ENCODE data around the gene CDPF1. TPM values are rescaled to one million over a fixed set of nuclear protein-coding genes. Genes with fewer than 3 reads are reported as not detected.

The CDPF1 gene
- total RNA-seq, 1 experiment from 2014 or later, result 11.2 TPM

- Histone ChIP-seq H3K4me3 (ENCODE audit: low read depth in 2 of 2, low read length in 2 of 2) (no peak overlapping the region), H3K36me3 (ENCODE audit: control insufficient read depth, insufficient read depth, low read length) (no peaks in the 10 kb centered on the region), H3K4me1 (ENCODE audit: control insufficient read depth, insufficient read depth, low read length) (no peaks in the 10 kb centered on the region; the same call in 1 of the 2 replicates), H3K27me3 (ENCODE audit: control insufficient read depth, insufficient read depth, low read length) (no peaks in the 10 kb centered on the region), H3K27ac (ENCODE audit: low read length) (no peak overlapping the region), H3K9me3 (ENCODE audit: control insufficient read depth, insufficient read depth, low read depth, low read length) (no peaks in the 10 kb centered on the region)
- ChIA-PET CTCF (no interaction called here), POLR2A (interaction anchor here (0.6 kb wide), 1 partner anchor 88 kb away, joined by 3 read pairs; no protein-coding TSS in a partner anchor)
- DNase-seq (ENCODE audit: low read depth, low spot score), result no peak
- in situ Hi-C loops (cut with HindIII; ENCODE audit: low pct_unique_long_range_greater_than_20kb, low sequenced_read_pairs) (no loop called here), intact Hi-C loops (cut with micrococcal nuclease; ENCODE audit: unreplicated experiment) (no loop called here)
- no peak for ATAC-seq
- TF ChIP-seq CTCF (IDR thresholded peaks at IDR 0.05) (no peak), REST (IDR thresholded peaks at IDR 0.05; ENCODE audit: insufficient read depth in 1 of 2, low read depth in 2 of 2, low read length in 1 of 2) (no peak), SIN3A (IDR thresholded peaks at IDR 0.05; ENCODE audit: borderline replicate concordance, insufficient read depth, low read depth, low read length) (no peak), POLR2AphosphoS5 (IDR thresholded peaks at IDR 0.05; ENCODE audit: low read depth, low read length) (no peak), TCF7L2 (IDR thresholded peaks at IDR 0.05; ENCODE audit: low read depth, low read length) (no peak)
- no TSS peak for BruUV-seq (replicated peaks)
Measured at GRCh38 chr22:46245511-46245910, 4.6 kb downstream of the CDPF1 start.

GRCh38 chr22:46244771-46245170 is 5.3 kb downstream of the CDPF1 start:
- Histone ChIP-seq H3K27me3 (ENCODE audit: control insufficient read depth, insufficient read depth, low read length) (no peaks in the 10 kb centered on the region), H3K4me1 (ENCODE audit: control insufficient read depth, insufficient read depth, low read length) (no peaks in the 10 kb centered on the region; the same call in 1 of the 2 replicates), H3K4me3 (ENCODE audit: low read depth in 2 of 2, low read length in 2 of 2) (no peak overlapping the region), H3K27ac (ENCODE audit: low read length) (no peak overlapping the region), H3K36me3 (ENCODE audit: control insufficient read depth, insufficient read depth, low read length) (no peaks in the 10 kb centered on the region), H3K9me3 (ENCODE audit: control insufficient read depth, insufficient read depth, low read depth, low read length) (no peaks in the 10 kb centered on the region)
- TF ChIP-seq REST (IDR thresholded peaks at IDR 0.05; ENCODE audit: insufficient read depth in 1 of 2, low read depth in 2 of 2, low read length in 1 of 2), result no peak
- TF ChIP-seq CTCF (IDR thresholded peaks at IDR 0.05), result no peak
- no peak for TF ChIP-seq SIN3A (IDR thresholded peaks at IDR 0.05; ENCODE audit: borderline replicate concordance, insufficient read depth, low read depth, low read length)
- TF ChIP-seq TCF7L2 (IDR thresholded peaks at IDR 0.05; ENCODE audit: low read depth, low read length), result no peak
- no peak for TF ChIP-seq POLR2AphosphoS5 (IDR thresholded peaks at IDR 0.05; ENCODE audit: low read depth, low read length)
- DNase-seq (ENCODE audit: low read depth, low spot score) (no peak), ATAC-seq (no peak)
- intact Hi-C loops (cut with micrococcal nuclease; ENCODE audit: unreplicated experiment) (no loop called here), in situ Hi-C loops (cut with HindIII; ENCODE audit: low pct_unique_long_range_greater_than_20kb, low sequenced_read_pairs) (no loop called here)
- no TSS peak for BruUV-seq (replicated peaks)
- ChIA-PET CTCF (no interaction called here), POLR2A (no interaction called here)

Data from Panc1 (cell line).